CD4-positive, alpha-beta memory T cell (primary cell): ENCODE data around the gene CAMK4. TPM values are rescaled to one million over a fixed set of nuclear protein-coding genes. Genes with fewer than 3 reads are reported as not detected.

ENCODE experiments used
- CTCF ChIA-PET: fragments of 350-600 bp; sonication (Branson Sonifier 250); formaldehyde crosslinking; loops from one replicate; lab custom pipeline; 2021; ENCODE audit warnings: inconsistent platforms; ENCODE audit not compliant: partially characterized antibody; lab: Charles Lee
- POLR2A ChIA-PET: fragments of 350-600 bp; sonication (Branson Sonifier 250); formaldehyde crosslinking; loops from one replicate; lab custom pipeline; 2021; ENCODE audit not compliant: partially characterized antibody; lab: Charles Lee
- DNase-seq, 5 donors: peaks; one replicate each; pipeline versions ENCODE4 v3.0.0 to v3.0.0-alpha.2; 2020 to 2022; ENCODE audit warnings: mixed read lengths in 1 of 5
- H3K27ac ChIP-seq: one replicate; pipeline ENCODE4 v1.7.0; 2013; ENCODE audit warnings: low read depth, low read length
- H3K27me3 ChIP-seq: 2 replicates; pipeline ENCODE4 v1.7.0; 2013; ENCODE audit warnings: mild to moderate bottlenecking, low read length, moderate library complexity; ENCODE audit not compliant: insufficient read depth
- H3K36me3 ChIP-seq: 2 replicates; pipeline ENCODE4 v1.7.0; 2013; ENCODE audit warnings: mild to moderate bottlenecking, low read length, moderate library complexity; ENCODE audit not compliant: insufficient read depth
- H3K4me1 ChIP-seq: 2 replicates; pipeline ENCODE4 v1.7.0; 2013; ENCODE audit warnings: mild to moderate bottlenecking, low read length, moderate library complexity; ENCODE audit not compliant: insufficient read depth
- H3K4me3 ChIP-seq, 2 donors: one replicate each; pipeline ENCODE4 v1.7.0; 2013; ENCODE audit warnings: low read length in 2 of 2, mild to moderate bottlenecking in 1 of 2
- H3K9me3 ChIP-seq, 2 donors: one replicate each; pipeline ENCODE4 v1.7.0; 2013; ENCODE audit warnings: low read length in 2 of 2, control low read depth in 1 of 2; ENCODE audit not compliant: control insufficient read depth in 1 of 2
- H3K27ac Mint-ChIP-seq, 7 donors: one replicate each; pipeline ENCODE4 v1.8.0; 2020 to 2021; ENCODE audit warnings: mixed read lengths in 7 of 7, mild to moderate bottlenecking in 6 of 7, inconsistent platforms in 3 of 7, moderate library complexity in 3 of 7
- H3K27me3 Mint-ChIP-seq, 2 donors: one replicate each; pipeline ENCODE4 v1.8.0; 2020 to 2021; ENCODE audit warnings: mixed read lengths in 2 of 2
- H3K36me3 Mint-ChIP-seq, 2 donors: one replicate each; pipeline ENCODE4 v1.8.0; 2020 to 2021; ENCODE audit warnings: mixed read lengths in 2 of 2, inconsistent platforms in 1 of 2, mild to moderate bottlenecking in 1 of 2
- H3K4me1 Mint-ChIP-seq, 4 donors: one replicate each; pipeline ENCODE4 v1.8.0; 2020 to 2021; ENCODE audit warnings: mixed read lengths in 4 of 4, mild to moderate bottlenecking in 1 of 4
- H3K4me3 Mint-ChIP-seq, 8 donors: one replicate each; pipeline ENCODE4 v1.8.0; 2020 to 2021; ENCODE audit warnings: mixed read lengths in 8 of 8, mild to moderate bottlenecking in 7 of 8, moderate library complexity in 6 of 8, inconsistent platforms in 3 of 8
- H3K9me3 Mint-ChIP-seq, 8 donors: one replicate each; pipeline ENCODE4 v1.8.0; 2020 to 2021; ENCODE audit warnings: mixed read lengths in 8 of 8, mild to moderate bottlenecking in 5 of 8, inconsistent platforms in 3 of 8, moderate library complexity in 1 of 8
- intact Hi-C: fragments of 100-400 bp; cut with micrococcal nuclease; formaldehyde crosslinking; loops from one replicate; pipeline ENCODE4 v1.15.1; 2023
- polyA plus RNA-seq, 2 donors: library from polyadenylated mRNA; unstranded; fragments of 300-500 nt; fragmentation: Illumina TruSeq; gene quantifications; one replicate each; pipeline ENCODE4 v1.2.3, GENCODE V29; 2021
- total RNA-seq, 2 experiments: library from RNA; stranded (reverse); gene quantifications; one replicate each; pipeline ENCODE4 v1.2.3, GENCODE V29; 2021

Gene CAMK4
- total and polyA plus RNA-seq, 4 experiments from 2014 or later = 84.3 to 257 (median 165) TPM

DNA sequence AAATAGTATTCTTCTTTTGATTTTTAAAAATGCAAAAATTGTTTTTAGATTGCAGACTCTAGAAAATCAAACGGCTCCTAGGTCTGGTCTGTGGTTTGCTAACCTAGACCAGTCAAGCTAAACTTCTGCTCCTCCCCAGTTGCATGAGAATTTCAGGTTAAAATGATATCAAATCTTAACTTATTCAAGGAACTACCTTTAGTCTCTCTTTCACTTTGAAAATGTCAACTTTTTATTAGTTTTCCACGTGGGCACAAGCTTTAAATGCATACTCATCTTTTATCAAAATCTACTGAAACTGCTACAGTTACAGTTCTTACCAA is 8.8 kb downstream of the CAMK4 start:
- Histone ChIP-seq H3K27me3 (no peaks in the 10 kb centered on the region), H3K4me3 (peak overlapping the region in 1 of 2 donors; percentile 9), H3K4me1 (peaks cover 98% of the 10 kb centered on the region), H3K36me3 (no peaks in the 10 kb centered on the region), H3K9me3 (no peaks in the 10 kb centered on the region), H3K27ac (peak overlapping the region; percentile 54)
- CTCF ChIA-PET = interaction anchor here (1.1 to 5.5 kb wide), 2 partner anchors 8 to 11 kb away, joined by 3 to 50 read pairs; partner anchors contain the start of gene CAMK4
- Mint-ChIP-seq H3K27ac (peak overlapping the region; percentile 83 to 94 (median 91)), H3K4me1 (peaks cover 77 to 94% (median 87%) of the 10 kb centered on the region in 4 donors), H3K36me3 (peaks cover 7 to 10% of the 10 kb centered on the region in 2 donors), H3K9me3 (peaks cover 0 to 1% (median 0%) of the 10 kb centered on the region in 8 donors), H3K27me3 (no peaks in the 10 kb centered on the region), H3K4me3 (peak overlapping the region; percentile 56 to 87 (median 82))
- POLR2A ChIA-PET = interaction anchor here (0.9 to 11.4 kb wide), 6 partner anchors 8 to 99 kb away, joined by 3 to 206 read pairs (median 5); partner anchors contain the start of gene CAMK4
- intact Hi-C loops = loop anchor here (5.0 kb wide), 1 partner anchor 279 kb away; the partner anchor contains the start of gene STARD4
- DNase-seq = peak in 1 of 5 donors; percentile 49

DNA sequence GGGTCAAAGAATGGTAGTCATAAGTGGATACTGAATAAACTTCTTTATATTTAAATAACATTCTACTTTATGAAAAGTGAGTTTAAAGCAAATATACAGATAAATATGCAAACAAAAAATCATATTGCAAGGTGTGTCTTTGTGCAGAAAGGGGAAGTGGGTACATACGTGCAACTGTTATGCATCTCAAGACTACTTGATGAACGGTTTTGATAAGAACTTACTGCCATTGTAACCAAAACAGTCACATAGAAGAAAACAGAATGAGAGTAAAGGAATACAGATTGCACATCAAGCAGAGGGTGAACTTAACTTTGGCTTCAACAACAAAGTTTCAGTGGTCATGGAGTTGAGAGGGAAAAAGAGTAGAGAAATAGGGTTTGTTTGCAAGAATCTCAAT is 9.9 kb downstream of the CAMK4 start:
- Histone ChIP-seq H3K9me3 (no peaks in the 10 kb centered on the region), H3K36me3 (no peaks in the 10 kb centered on the region), H3K27me3 (no peaks in the 10 kb centered on the region), H3K4me3 (peak overlapping the region; percentile 15 to 17), H3K4me1 (peaks cover 98% of the 10 kb centered on the region), H3K27ac (peak overlapping the region; percentile 54)
- Mint-ChIP-seq H3K27me3 (no peaks in the 10 kb centered on the region), H3K27ac (peak overlapping the region; percentile 76 to 96 (median 91)), H3K9me3 (peaks cover 0 to 1% (median 0%) of the 10 kb centered on the region in 8 donors), H3K4me1 (peaks cover 78 to 95% (median 88%) of the 10 kb centered on the region in 4 donors), H3K4me3 (peak overlapping the region; percentile 33 to 89 (median 78)), H3K36me3 (peaks cover 7 to 8% of the 10 kb centered on the region in 2 donors)
- peak in 3 of 5 donors; percentile 42 to 58 (median 46) for DNase-seq
- ChIA-PET CTCF (interaction anchor here (1.6 to 5.5 kb wide), 3 partner anchors 9 to 45 kb away, joined by 4 to 50 read pairs (median 23); partner anchors contain the start of gene CAMK4), POLR2A (interaction anchor here (1.8 to 11.4 kb wide), 3 partner anchors 9 to 44 kb away, joined by 5 to 206 read pairs (median 12); partner anchors contain the start of gene CAMK4)
- intact Hi-C loops = loop anchor here (1.0 to 5.0 kb wide), 2 partner anchors 8 to 278 kb away; partner anchors contain the start of gene STARD4

DNA sequence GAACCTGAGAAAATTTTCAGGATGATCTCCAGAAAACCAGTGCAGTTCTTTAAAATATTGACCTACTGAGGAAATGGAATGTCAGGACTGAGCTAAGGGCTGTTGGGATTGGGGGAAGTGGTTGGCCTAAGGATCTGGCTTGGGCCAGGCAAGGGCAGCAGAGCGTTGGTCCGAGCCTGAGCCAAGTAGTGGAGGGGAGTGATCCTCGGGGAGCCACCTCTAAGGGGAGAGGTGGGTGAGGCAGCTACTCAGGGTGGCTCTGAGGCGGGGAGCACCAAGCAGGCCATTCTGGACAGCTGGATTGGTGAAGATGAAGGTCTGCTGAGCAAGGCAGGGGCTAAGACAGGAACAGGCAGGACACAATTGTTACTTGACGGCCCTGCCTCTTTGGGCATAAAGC is 11.5 kb downstream of the CAMK4 start:
- intact Hi-C loops = loop anchor here (2.0 kb wide), 1 partner anchor 17 kb away; no protein-coding TSS in a partner anchor
- H3K36me3 ChIP-seq = no peaks in the 10 kb centered on the region
- H3K4me3 ChIP-seq = no peak overlapping the region
- H3K4me3 Mint-ChIP-seq = peak overlapping the region in 7 of 8 donors; percentile 14 to 89 (median 77)
- no peaks in the 10 kb centered on the region for H3K27me3 ChIP-seq
- H3K9me3 Mint-ChIP-seq = no peaks in the 10 kb centered on the region
- peaks cover 97% of the 10 kb centered on the region for H3K4me1 ChIP-seq
- peak overlapping the region; percentile 54 for H3K27ac ChIP-seq
- peak overlapping the region; percentile 76 to 96 (median 91) for H3K27ac Mint-ChIP-seq
- ChIA-PET POLR2A (interaction anchor here (0.9 to 11.4 kb wide), 4 partner anchors 10 to 61 kb away, joined by 3 to 206 read pairs (median 6); partner anchors contain the start of gene CAMK4), CTCF (interaction anchor here (0.7 to 5.5 kb wide), 9 partner anchors 8 to 276 kb away, joined by 3 to 50 read pairs (median 4); partner anchors contain the start of genes CAMK4 and STARD4)
- H3K36me3 Mint-ChIP-seq = peaks cover 0 to 3% of the 10 kb centered on the region in 2 donors
- H3K9me3 ChIP-seq = no peaks in the 10 kb centered on the region
- H3K27me3 Mint-ChIP-seq = no peaks in the 10 kb centered on the region
- H3K4me1 Mint-ChIP-seq = peaks cover 80 to 95% (median 89%) of the 10 kb centered on the region in 4 donors
- DNase-seq = no peak

DNA sequence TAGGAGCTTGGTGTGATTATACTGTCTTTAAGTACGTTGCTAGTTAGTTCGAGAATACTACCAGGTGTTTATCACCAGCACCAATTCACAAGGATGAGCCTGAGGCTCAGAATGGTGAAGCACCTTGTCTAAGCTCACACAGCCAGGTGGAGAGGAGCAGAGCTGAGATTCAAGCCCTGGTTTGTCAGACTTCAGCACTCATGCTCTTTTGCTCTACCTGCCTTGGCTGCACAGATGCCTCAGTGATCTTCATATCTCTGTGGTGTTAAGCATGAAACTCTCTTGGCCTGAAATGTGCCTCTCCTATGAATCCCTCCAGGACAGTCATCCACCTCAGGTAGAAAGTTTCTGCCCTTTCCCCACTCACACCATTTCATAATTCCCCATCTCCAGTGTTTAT is 12.2 kb downstream of the CAMK4 start:
- peak overlapping the region; percentile 62 to 89 (median 78) for H3K4me3 Mint-ChIP-seq
- Histone ChIP-seq H3K4me3 (no peak overlapping the region), H3K27ac (peak overlapping the region; percentile 54), H3K9me3 (no peaks in the 10 kb centered on the region), H3K27me3 (no peaks in the 10 kb centered on the region), H3K36me3 (no peaks in the 10 kb centered on the region), H3K4me1 (peaks cover 96% of the 10 kb centered on the region)
- no peak for DNase-seq
- ChIA-PET CTCF (interaction anchor here (1.0 to 5.5 kb wide), 8 partner anchors 10 to 275 kb away, joined by 3 to 50 read pairs (median 4); partner anchors contain the start of genes CAMK4 and STARD4), POLR2A (interaction anchor here (0.9 to 11.4 kb wide), 5 partner anchors 10 to 61 kb away, joined by 3 to 206 read pairs (median 4); partner anchors contain the start of gene CAMK4)
- H3K36me3 Mint-ChIP-seq = peaks cover 0 to 3% of the 10 kb centered on the region in 2 donors
- intact Hi-C loops = loop anchor here (2.0 kb wide), 1 partner anchor 16 kb away; no protein-coding TSS in a partner anchor
- H3K9me3 Mint-ChIP-seq = no peaks in the 10 kb centered on the region
- no peaks in the 10 kb centered on the region for H3K27me3 Mint-ChIP-seq
- peak overlapping the region; percentile 76 to 96 (median 91) for H3K27ac Mint-ChIP-seq
- H3K4me1 Mint-ChIP-seq = peaks cover 77 to 94% (median 89%) of the 10 kb centered on the region in 4 donors

DNA sequence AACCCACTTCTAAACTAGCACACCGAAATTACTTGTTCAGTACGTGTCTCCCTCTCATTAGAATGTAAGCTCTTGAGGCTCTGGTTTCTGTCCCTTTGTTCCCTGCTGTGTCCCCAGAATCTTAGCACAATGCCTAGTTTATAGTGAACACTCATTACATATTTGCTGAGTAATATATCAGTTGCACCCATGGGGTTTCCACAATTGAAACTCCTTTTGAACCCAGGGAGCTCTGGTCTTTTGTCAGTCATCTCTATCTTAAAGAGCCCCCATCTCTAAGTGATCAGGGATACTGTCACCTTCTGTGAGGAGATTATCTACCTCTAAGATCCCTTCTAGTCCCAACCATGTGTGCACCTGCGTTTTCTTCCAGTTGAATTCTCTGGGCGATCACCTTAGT is 12.8 kb downstream of the CAMK4 start:
- no peaks in the 10 kb centered on the region for H3K9me3 Mint-ChIP-seq
- Histone ChIP-seq H3K4me1 (peaks cover 96% of the 10 kb centered on the region), H3K36me3 (peaks cover 3% of the 10 kb centered on the region), H3K27me3 (no peaks in the 10 kb centered on the region), H3K9me3 (no peaks in the 10 kb centered on the region), H3K27ac (peak overlapping the region; percentile 54), H3K4me3 (peak overlapping the region in 1 of 2 donors; percentile 10)
- no peak for DNase-seq
- intact Hi-C loops = loop anchor here (2.0 kb wide), 1 partner anchor 16 kb away; no protein-coding TSS in a partner anchor
- H3K27ac Mint-ChIP-seq = peak overlapping the region; percentile 76 to 96 (median 91)
- peaks cover 5 to 7% of the 10 kb centered on the region in 2 donors for H3K36me3 Mint-ChIP-seq
- ChIA-PET CTCF (interaction anchor here (1.0 to 5.5 kb wide), 6 partner anchors 9 to 78 kb away, joined by 3 to 50 read pairs (median 5); partner anchors contain the start of gene CAMK4), POLR2A (interaction anchor here (1.2 to 11.4 kb wide), 5 partner anchors 9 to 18 kb away, joined by 3 to 206 read pairs (median 4); partner anchors contain the start of gene CAMK4)
- H3K4me3 Mint-ChIP-seq = peak overlapping the region; percentile 62 to 89 (median 78)
- peaks cover 78 to 95% (median 90%) of the 10 kb centered on the region in 4 donors for H3K4me1 Mint-ChIP-seq
- no peaks in the 10 kb centered on the region for H3K27me3 Mint-ChIP-seq

DNA sequence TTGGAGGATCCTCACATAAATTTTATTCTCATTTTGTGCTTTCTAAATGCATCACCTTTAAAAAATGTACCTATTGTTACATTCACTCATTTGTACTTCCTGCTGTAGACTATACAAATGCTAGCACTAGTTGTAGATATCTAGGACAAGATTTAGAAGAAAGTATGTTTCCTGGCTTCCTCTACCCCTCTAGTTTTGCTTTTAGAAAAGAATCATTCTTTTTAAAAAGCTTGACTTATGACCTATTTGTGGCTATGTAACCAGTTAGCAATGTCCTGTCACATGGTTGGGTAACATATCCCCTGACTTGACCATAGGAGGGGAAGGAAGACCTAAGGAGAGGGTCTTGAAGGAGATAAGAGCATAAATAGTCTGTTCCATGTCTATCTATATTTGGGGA is 13.3 kb downstream of the CAMK4 start:
- CTCF ChIA-PET = interaction anchor here (1.0 to 5.5 kb wide), 4 partner anchors 9 to 41 kb away, joined by 3 to 50 read pairs (median 14); partner anchors contain the start of gene CAMK4
- H3K4me1 ChIP-seq = peaks cover 94% of the 10 kb centered on the region
- peak overlapping the region; percentile 62 to 89 (median 78) for H3K4me3 Mint-ChIP-seq

More for the DNA sequence above, 13.3 kb downstream of the CAMK4 start:
- intact Hi-C loops = loop anchor here (2.0 kb wide), 1 partner anchor 15 kb away; no protein-coding TSS in a partner anchor
- no peaks in the 10 kb centered on the region for H3K27me3 ChIP-seq
- DNase-seq = peak in 1 of 5 donors; percentile 15
- no peak overlapping the region for H3K4me3 ChIP-seq
- no peaks in the 10 kb centered on the region for H3K27me3 Mint-ChIP-seq
- no peaks in the 10 kb centered on the region for H3K9me3 Mint-ChIP-seq
- POLR2A ChIA-PET = interaction anchor here (1.2 to 11.4 kb wide), 5 partner anchors 9 to 18 kb away, joined by 3 to 206 read pairs (median 4); partner anchors contain the start of gene CAMK4
- H3K27ac ChIP-seq = peak overlapping the region; percentile 54
- H3K36me3 ChIP-seq = peaks cover 5% of the 10 kb centered on the region
- H3K27ac Mint-ChIP-seq = peak overlapping the region; percentile 76 to 96 (median 91)
- H3K9me3 ChIP-seq = no peaks in the 10 kb centered on the region
- H3K4me1 Mint-ChIP-seq = peaks cover 78 to 95% (median 89%) of the 10 kb centered on the region in 4 donors
- peaks cover 6 to 10% of the 10 kb centered on the region in 2 donors for H3K36me3 Mint-ChIP-seq
